Activated T-helper 1 cell treated with anti-CD3 and anti-CD28 coated beads, Interleukin-2, amount 50 U/mL, for 16 hours (primary cell): ENCODE measurements around the gene EML6.

ENCODE experiments used
- DNase-seq, 2 donors: peaks; one replicate each; pipeline ENCODE4 v3.0.0-alpha.2; 2020; ENCODE audit warnings: low read depth in 1 of 2, low spot score in 1 of 2

Gene EML6

GRCh38 chr2:54962511-54962910, 239.0 kb downstream of the EML6 start:
- no peak for DNase-seq

GRCh38 chr2:54962935-54963440, 239.5 kb downstream of the EML6 start:
- DNase-seq = no peak

- no peak for DNase-seq
Measured at GRCh38 chr2:54963476-54963875, 240.0 kb downstream of the EML6 start.

- DNase-seq = no peak
Measured at GRCh38 chr2:54964271-54964670, 240.8 kb downstream of the EML6 start.

GRCh38 chr2:54964816-54965215, 241.4 kb downstream of the EML6 start:
- DNase-seq = no peak

- DNase-seq = no peak
Measured at GRCh38 chr2:54965425-54965824, 242.0 kb downstream of the EML6 start.

- DNase-seq = no peak
Measured at GRCh38 chr2:54966165-54966832, 242.8 kb downstream of the EML6 start.

GRCh38 chr2:54966837-54967236, 243.4 kb downstream of the EML6 start:
- DNase-seq = no peak

- DNase-seq = no peak
Measured at GRCh38 chr2:54967269-54967668, 243.8 kb downstream of the EML6 start.

GRCh38 chr2:54967759-54968365, 244.4 kb downstream of the EML6 start:
- DNase-seq = no peak

GRCh38 chr2:54968561-54969218, 245.2 kb downstream of the EML6 start:
- no peak for DNase-seq

- no peak for DNase-seq
Measured at GRCh38 chr2:54969295-54969939, 246.0 kb downstream of the EML6 start.

GRCh38 chr2:54969940-54970338, 246.5 kb downstream of the EML6 start:
- DNase-seq = no peak

- DNase-seq = no peak
Measured at GRCh38 chr2:54975175-54975574, 251.7 kb downstream of the EML6 start.

GRCh38 chr2:54975598-54976492, 252.4 kb downstream of the EML6 start:
- DNase-seq = no peak

GRCh38 chr2:54977149-54977548, 253.7 kb downstream of the EML6 start:
- DNase-seq = no peak

GRCh38 chr2:54979321-54980044, 256.0 kb downstream of the EML6 start:
- DNase-seq = no peak

GRCh38 chr2:54981385-54981784, 257.9 kb downstream of the EML6 start:
- DNase-seq = no peak

GRCh38 chr2:54983345-54984220, 260.1 kb downstream of the EML6 start:
- DNase-seq = no peak
